HTERT RPE-1 (cell line): ENCODE data around the gene ANXA5.

Experiments used
- in situ Hi-C: fragments of 300-500 bp; cut with MboI; formaldehyde crosslinking; loops from 4 replicates; pipeline ENCODE4 v1.14.3; 2020; ENCODE audit warnings: low sequenced_read_pairs

The ANXA5 gene

GRCh38 chr4:121712001-121712651, 15.3 kb upstream of the ANXA5 start:
- in situ Hi-C loops: no loop called here

GRCh38 chr4:121711263-121712000, 14.7 kb upstream of the ANXA5 start:
- in situ Hi-C loops: no loop called here

- in situ Hi-C loops: no loop called here
Observed at GRCh38 chr4:121709766-121710405, 13.1 kb upstream of the ANXA5 start.

GRCh38 chr4:121707344-121707743, 10.6 kb upstream of the ANXA5 start:
- in situ Hi-C loops: no loop called here

- in situ Hi-C loops: no loop called here
Observed at GRCh38 chr4:121706595-121707021, 9.8 kb upstream of the ANXA5 start.

GRCh38 chr4:121705521-121705920, 8.7 kb upstream of the ANXA5 start:
- in situ Hi-C loops: no loop called here

GRCh38 chr4:121702136-121702535, 5.4 kb upstream of the ANXA5 start:
- in situ Hi-C loops: no loop called here

GRCh38 chr4:121701263-121701662, 4.5 kb upstream of the ANXA5 start:
- in situ Hi-C loops: no loop called here

GRCh38 chr4:121698236-121698671, 1.5 kb upstream of the ANXA5 start:
- in situ Hi-C loops: no loop called here

- in situ Hi-C loops: no loop called here
Observed at GRCh38 chr4:121697564-121697963, 784 bp upstream of the ANXA5 start.

- in situ Hi-C loops: no loop called here
Observed at GRCh38 chr4:121696170-121696580, 605 bp downstream of the ANXA5 start.

GRCh38 chr4:121693886-121694285, 2.9 kb downstream of the ANXA5 start:
- in situ Hi-C loops: no loop called here

- in situ Hi-C loops: no loop called here
Observed at GRCh38 chr4:121693450-121693849, 3.3 kb downstream of the ANXA5 start.

- in situ Hi-C loops: no loop called here
Observed at GRCh38 chr4:121692261-121692660, 4.5 kb downstream of the ANXA5 start.

- in situ Hi-C loops: no loop called here
Observed at GRCh38 chr4:121690001-121690400, 6.8 kb downstream of the ANXA5 start.

GRCh38 chr4:121688701-121689100, 8.1 kb downstream of the ANXA5 start:
- in situ Hi-C loops: no loop called here

- in situ Hi-C loops: no loop called here
Observed at GRCh38 chr4:121688261-121688660, 8.5 kb downstream of the ANXA5 start.

- in situ Hi-C loops: no loop called here
Observed at GRCh38 chr4:121686255-121686654, 10.5 kb downstream of the ANXA5 start.

GRCh38 chr4:121685257-121685656, 11.5 kb downstream of the ANXA5 start:
- in situ Hi-C loops: no loop called here

- in situ Hi-C loops: no loop called here
Observed at GRCh38 chr4:121684561-121684960, 12.2 kb downstream of the ANXA5 start.

GRCh38 chr4:121684016-121684415, 12.8 kb downstream of the ANXA5 start:
- in situ Hi-C loops: no loop called here

- in situ Hi-C loops: no loop called here
Observed at GRCh38 chr4:121680571-121680970, 16.2 kb downstream of the ANXA5 start.
